HL-60 (cell line): Measurements from ENCODE around the gene EFNA5.

ENCODE experiments used
- DNase-seq, 2 experiments: peaks; one replicate each; pipeline ENCODE4 v3.0.0-alpha.2; 2010 to 2020; ENCODE audit warnings: low read depth in 1 of 2, low spot score in 1 of 2
- H3K27ac ChIP-seq: fragments of 250-450 bp; sonication (Bioruptor Pico); replicated peaks from 2 replicates; pipeline ENCODE4 v1.5.1; 2020; ENCODE audit warnings: mild to moderate bottlenecking, moderate library complexity
- H3K27me3 ChIP-seq: fragments of 250-450 bp; sonication (Bioruptor Pico); 2 replicates; pipeline ENCODE4 v1.5.1; 2021; ENCODE audit warnings: mild to moderate bottlenecking, moderate library complexity; ENCODE audit not compliant: insufficient read depth, poor library complexity, severe bottlenecking
- H3K4me3 ChIP-seq: replicated peaks from 2 replicates; pipeline ENCODE4 v1.5.1; 2011; ENCODE audit warnings: mild to moderate bottlenecking, control low read depth, low read length; ENCODE audit not compliant: insufficient read depth
- GABPA ChIP-seq: IDR thresholded peaks from 2 replicates; pipeline ENCODE4 v1.6.1; 2012; ENCODE audit warnings: low read depth
- POLR2AphosphoS5 ChIP-seq: IDR thresholded peaks from 2 replicates; pipeline ENCODE4 v1.6.1; 2012; ENCODE audit warnings: low read depth
- SPI1 ChIP-seq: IDR thresholded peaks from 2 replicates; pipeline ENCODE4 v1.6.1; 2012; ENCODE audit warnings: low read depth, mild to moderate bottlenecking, borderline replicate concordance
- TF ChIP-seq, protein P1 (sequence below): IDR thresholded peaks from 2 replicates; pipeline ENCODE4 v1.6.1; 2012; ENCODE audit warnings: low read depth; ENCODE audit not compliant: insufficient replicate concordance
- TF ChIP-seq, protein P2 (sequence below): IDR thresholded peaks from one replicate; pipeline ENCODE4 v1.5.1; 2011; ENCODE audit warnings: low read length, control low read depth, inconsistent platforms; ENCODE audit not compliant: insufficient read depth

Gene EFNA5

DNA sequence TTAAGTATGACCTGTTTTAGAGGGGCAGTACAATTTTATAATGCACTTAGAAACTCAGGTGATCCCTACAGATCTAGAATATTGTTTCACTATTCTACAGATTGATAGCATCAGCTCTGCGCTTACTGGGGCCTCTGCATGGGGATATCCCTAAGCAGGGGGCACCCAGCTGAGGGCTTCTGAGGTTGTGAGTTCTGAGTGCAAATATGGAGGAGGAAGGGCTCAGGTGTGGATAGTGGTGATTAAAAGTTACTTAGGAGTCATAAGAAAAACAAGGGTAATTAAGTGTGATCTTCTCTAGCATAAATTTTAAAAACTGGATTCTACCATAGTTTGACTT is 274.4 kb downstream of the EFNA5 start:
- H3K27ac ChIP-seq, result no peak overlapping the region
- H3K27me3 ChIP-seq, result no peaks in the 10 kb centered on the region
- no peak for DNase-seq
- TF ChIP-seq, protein P1, sequence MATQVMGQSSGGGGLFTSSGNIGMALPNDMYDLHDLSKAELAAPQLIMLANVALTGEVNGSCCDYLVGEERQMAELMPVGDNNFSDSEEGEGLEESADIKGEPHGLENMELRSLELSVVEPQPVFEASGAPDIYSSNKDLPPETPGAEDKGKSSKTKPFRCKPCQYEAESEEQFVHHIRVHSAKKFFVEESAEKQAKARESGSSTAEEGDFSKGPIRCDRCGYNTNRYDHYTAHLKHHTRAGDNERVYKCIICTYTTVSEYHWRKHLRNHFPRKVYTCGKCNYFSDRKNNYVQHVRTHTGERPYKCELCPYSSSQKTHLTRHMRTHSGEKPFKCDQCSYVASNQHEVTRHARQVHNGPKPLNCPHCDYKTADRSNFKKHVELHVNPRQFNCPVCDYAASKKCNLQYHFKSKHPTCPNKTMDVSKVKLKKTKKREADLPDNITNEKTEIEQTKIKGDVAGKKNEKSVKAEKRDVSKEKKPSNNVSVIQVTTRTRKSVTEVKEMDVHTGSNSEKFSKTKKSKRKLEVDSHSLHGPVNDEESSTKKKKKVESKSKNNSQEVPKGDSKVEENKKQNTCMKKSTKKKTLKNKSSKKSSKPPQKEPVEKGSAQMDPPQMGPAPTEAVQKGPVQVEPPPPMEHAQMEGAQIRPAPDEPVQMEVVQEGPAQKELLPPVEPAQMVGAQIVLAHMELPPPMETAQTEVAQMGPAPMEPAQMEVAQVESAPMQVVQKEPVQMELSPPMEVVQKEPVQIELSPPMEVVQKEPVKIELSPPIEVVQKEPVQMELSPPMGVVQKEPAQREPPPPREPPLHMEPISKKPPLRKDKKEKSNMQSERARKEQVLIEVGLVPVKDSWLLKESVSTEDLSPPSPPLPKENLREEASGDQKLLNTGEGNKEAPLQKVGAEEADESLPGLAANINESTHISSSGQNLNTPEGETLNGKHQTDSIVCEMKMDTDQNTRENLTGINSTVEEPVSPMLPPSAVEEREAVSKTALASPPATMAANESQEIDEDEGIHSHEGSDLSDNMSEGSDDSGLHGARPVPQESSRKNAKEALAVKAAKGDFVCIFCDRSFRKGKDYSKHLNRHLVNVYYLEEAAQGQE, result no peak
- TF ChIP-seq, protein P2, sequence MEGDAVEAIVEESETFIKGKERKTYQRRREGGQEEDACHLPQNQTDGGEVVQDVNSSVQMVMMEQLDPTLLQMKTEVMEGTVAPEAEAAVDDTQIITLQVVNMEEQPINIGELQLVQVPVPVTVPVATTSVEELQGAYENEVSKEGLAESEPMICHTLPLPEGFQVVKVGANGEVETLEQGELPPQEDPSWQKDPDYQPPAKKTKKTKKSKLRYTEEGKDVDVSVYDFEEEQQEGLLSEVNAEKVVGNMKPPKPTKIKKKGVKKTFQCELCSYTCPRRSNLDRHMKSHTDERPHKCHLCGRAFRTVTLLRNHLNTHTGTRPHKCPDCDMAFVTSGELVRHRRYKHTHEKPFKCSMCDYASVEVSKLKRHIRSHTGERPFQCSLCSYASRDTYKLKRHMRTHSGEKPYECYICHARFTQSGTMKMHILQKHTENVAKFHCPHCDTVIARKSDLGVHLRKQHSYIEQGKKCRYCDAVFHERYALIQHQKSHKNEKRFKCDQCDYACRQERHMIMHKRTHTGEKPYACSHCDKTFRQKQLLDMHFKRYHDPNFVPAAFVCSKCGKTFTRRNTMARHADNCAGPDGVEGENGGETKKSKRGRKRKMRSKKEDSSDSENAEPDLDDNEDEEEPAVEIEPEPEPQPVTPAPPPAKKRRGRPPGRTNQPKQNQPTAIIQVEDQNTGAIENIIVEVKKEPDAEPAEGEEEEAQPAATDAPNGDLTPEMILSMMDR, result no peak
- no peak for TF ChIP-seq POLR2AphosphoS5
- no peak for TF ChIP-seq GABPA
- TF ChIP-seq SPI1, result no peak
- no peak overlapping the region for H3K4me3 ChIP-seq

DNA sequence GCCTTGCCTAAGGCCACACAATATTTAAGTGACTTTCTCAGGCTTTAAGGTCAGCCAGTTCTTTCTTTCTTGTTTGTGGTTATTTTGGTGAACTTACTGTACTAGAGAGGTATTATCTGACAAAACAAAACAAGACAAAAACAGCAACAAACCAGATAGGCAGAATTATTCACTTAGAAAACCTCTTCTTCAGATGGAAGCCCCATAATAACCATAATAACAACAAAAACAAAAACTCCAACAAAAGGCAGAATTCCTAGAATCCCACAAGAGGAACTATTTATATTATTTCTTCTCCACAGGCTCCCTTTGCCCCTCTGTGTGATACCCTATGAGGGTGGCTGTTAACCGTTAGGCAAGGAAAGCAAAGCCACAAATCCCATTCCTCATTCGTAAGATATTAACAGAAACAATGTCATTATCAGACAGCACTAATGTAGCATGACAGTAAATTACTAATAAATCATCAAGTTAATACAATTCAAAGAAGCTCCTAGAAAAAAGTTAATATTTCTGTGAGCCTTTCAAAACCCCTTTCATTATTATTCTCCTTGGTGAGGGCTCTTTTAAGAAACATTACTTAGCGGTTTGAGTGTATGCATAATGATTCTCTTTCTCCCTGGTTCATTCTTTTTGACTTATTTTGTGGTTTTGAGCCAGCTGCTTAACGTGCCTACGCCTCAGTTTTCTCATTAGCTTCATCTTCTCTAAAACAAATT is 274.9 kb downstream of the EFNA5 start:
- DNase-seq, result no peak
- no peaks in the 10 kb centered on the region for H3K27me3 ChIP-seq
- no peak for TF ChIP-seq SPI1
- H3K4me3 ChIP-seq, result no peak overlapping the region
- H3K27ac ChIP-seq, result no peak overlapping the region

DNA sequence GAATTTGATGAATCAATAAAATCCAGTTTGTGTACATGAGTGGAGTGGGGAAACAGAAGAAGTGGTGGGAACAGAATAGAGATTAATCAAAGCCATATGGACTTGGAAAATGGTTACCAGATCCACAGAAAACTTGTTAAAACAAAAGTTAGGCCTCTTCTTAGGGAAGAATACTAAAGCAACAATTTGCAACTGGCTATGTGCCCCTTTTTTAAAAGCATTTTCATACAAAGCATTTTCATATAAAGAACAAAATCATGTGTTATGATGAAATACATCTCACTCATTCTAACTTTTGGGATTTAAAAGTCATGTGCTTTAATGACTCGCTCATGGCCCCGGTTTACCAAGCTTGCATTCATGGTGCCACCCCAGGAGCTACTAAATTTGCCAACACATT is 276.9 kb downstream of the EFNA5 start:
- H3K27ac ChIP-seq, result no peak overlapping the region
- H3K27me3 ChIP-seq, result no peaks in the 10 kb centered on the region
- no peak overlapping the region for H3K4me3 ChIP-seq
- TF ChIP-seq SPI1 (no peak), POLR2AphosphoS5 (no peak), GABPA (no peak)
- TF ChIP-seq, protein P2, result no peak
- TF ChIP-seq, protein P1, result no peak
- DNase-seq, result no peak

DNA sequence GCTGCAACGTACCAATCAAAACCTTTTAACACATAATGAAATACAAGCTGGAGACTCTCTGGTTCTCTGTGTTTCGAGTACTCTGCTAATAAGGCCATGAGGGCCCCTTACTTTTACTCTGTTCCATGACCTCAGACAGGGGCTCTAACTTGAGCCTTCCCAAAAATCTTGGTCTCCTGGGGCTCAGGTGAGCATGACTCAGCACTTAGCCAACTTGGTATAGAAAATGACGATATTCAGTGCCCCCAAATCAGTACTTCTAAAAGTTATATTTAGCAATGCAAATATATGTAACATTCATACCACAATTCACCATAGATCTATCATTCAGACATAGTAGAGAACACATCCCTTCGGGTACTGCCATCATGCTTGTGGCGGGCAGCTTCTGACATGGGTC is 278.9 kb downstream of the EFNA5 start:
- no peak for TF ChIP-seq SPI1
- TF ChIP-seq, protein P2, result no peak
- Histone ChIP-seq H3K27me3 (no peaks in the 10 kb centered on the region), H3K4me3 (no peak overlapping the region), H3K27ac (no peak overlapping the region)
- DNase-seq, result no peak
